Lower lobe of right lung (tissue), 2 donors: ENCODE data around the gene ADGRV1. TPM values are rescaled to one million over a fixed set of nuclear protein-coding genes. Genes with fewer than 3 reads are reported as not detected.

Experiments used
- ATAC-seq, 2 donors: fragments of 200-7000 bp; cut with Tn5 transposase; one replicate each; pipeline ENCODE4 v1.9.1; 2020 to 2022; ENCODE audit warnings: mild to moderate bottlenecking in 2 of 2, moderate library complexity in 2 of 2
- DNase-seq: peaks from one replicate; pipeline ENCODE4 v3.0.0-alpha.2; 2020
- H3K27ac ChIP-seq: fragments of 200-600 bp; one replicate; pipeline ENCODE4 v1.8.0; 2022
- H3K27me3 ChIP-seq: fragments of 200-600 bp; one replicate; pipeline ENCODE4 v1.8.0; 2022; ENCODE audit warnings: low read depth
- H3K36me3 ChIP-seq: fragments of 200-600 bp; one replicate; pipeline ENCODE4 v1.8.0; 2022; ENCODE audit warnings: mild to moderate bottlenecking
- H3K4me1 ChIP-seq: fragments of 200-600 bp; one replicate; pipeline ENCODE4 v1.8.0; 2022
- H3K4me3 ChIP-seq: fragments of 200-600 bp; one replicate; pipeline ENCODE4 v1.8.0; 2022; ENCODE audit warnings: mild to moderate bottlenecking
- H3K9me3 ChIP-seq: fragments of 200-600 bp; one replicate; pipeline ENCODE4 v1.8.0; 2022
- intact Hi-C: fragments of 100-400 bp; cut with DNase I; formaldehyde crosslinking; loops from one replicate; pipeline ENCODE4 v1.11.0; 2022
- total RNA-seq: library from RNA; stranded (reverse); fragmentation: NEBNext Ultra II Directional; extraction: Animal tissue kit (Norgen Biotek cat#: 25700); gene quantifications from one replicate; pipeline ENCODE4 v1.2.1, GENCODE V29; 2021
- TF ChIP-seq, protein P1 (sequence below): fragments of 200-600 bp; IDR thresholded peaks from one replicate; pipeline ENCODE4 v1.8.0; 2022; ENCODE audit warnings: antibody characterized with exemption, mild to moderate bottlenecking
- donor health status: DM: no; HTN: yes; CAD: no; lungs with severe emphysema.

Gene ADGRV1
- total RNA-seq, 1 donor from 2014 or later, result 49.7 TPM

DNA sequence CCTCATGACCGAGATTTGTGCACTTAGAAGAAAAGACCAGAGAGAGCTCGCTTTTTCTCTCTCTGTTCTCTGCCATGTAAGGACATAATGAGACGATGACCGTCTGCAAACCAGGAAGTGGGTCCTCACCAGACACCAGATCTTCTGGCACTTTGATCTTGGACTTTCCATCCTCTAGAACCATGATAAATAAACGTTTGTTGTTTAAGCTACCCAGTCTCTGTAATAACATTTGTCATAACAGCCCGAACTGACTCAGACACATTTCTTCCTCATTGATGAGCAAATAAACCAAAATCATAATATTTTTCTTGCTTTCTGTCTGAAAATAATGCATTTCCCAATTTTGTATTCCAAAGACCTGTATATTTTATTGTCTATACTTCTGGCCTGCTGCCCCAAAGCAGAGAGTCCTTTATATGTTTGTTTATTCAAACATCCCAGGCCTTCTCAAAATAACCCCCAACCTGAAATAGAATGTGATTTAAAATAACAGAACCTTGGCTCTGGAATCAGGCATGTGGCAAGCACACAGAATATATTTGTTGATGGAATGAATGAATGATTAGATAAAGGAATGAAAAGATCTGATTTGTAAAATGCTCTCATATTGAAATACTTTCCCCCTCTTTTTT is 396.5 kb downstream of the ADGRV1 start:
- intact Hi-C loops, result no loop called here
- Histone ChIP-seq H3K27ac (no peak overlapping the region), H3K27me3 (no peaks in the 10 kb centered on the region), H3K4me3 (no peak overlapping the region), H3K4me1 (peaks cover 7% of the 10 kb centered on the region), H3K36me3 (no peaks in the 10 kb centered on the region), H3K9me3 (no peaks in the 10 kb centered on the region)
- TF ChIP-seq, protein P1, sequence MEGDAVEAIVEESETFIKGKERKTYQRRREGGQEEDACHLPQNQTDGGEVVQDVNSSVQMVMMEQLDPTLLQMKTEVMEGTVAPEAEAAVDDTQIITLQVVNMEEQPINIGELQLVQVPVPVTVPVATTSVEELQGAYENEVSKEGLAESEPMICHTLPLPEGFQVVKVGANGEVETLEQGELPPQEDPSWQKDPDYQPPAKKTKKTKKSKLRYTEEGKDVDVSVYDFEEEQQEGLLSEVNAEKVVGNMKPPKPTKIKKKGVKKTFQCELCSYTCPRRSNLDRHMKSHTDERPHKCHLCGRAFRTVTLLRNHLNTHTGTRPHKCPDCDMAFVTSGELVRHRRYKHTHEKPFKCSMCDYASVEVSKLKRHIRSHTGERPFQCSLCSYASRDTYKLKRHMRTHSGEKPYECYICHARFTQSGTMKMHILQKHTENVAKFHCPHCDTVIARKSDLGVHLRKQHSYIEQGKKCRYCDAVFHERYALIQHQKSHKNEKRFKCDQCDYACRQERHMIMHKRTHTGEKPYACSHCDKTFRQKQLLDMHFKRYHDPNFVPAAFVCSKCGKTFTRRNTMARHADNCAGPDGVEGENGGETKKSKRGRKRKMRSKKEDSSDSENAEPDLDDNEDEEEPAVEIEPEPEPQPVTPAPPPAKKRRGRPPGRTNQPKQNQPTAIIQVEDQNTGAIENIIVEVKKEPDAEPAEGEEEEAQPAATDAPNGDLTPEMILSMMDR, result no peak
- ATAC-seq (no peak), DNase-seq (no peak)

DNA sequence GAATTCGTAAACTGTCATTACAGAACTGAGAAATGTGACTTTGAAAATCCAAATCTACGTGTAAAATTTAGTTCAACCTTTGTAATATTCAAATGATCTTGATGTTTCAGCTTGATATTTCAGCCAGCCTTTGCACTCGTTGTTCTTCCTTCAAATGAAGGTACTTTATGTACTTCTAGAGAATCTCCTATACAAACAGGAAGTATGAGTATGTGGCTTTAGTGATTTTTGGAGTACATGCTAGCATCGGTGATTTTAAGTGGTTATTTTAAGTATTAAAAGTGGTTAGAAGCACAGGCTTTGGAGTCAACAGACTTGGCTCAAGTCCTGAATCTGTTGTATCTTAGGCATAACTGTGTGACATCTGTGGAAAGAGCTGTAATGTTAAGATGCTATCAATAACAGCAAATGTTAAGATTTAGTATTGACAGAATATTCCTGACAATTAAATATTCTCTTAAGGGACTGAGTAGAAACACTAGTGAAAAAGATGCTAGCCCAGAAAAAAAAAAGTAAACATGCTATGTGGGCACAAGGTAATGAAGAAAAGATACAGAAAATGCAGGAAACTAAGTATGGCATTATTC is 398.0 kb downstream of the ADGRV1 start:
- H3K4me1 ChIP-seq, result peaks cover 7% of the 10 kb centered on the region
- no peaks in the 10 kb centered on the region for H3K27me3 ChIP-seq
- TF ChIP-seq, protein P1, result no peak
- no peaks in the 10 kb centered on the region for H3K9me3 ChIP-seq
- intact Hi-C loops, result no loop called here
- ATAC-seq, result peak in 1 of 2 donors; percentile 33
- H3K4me3 ChIP-seq, result no peak overlapping the region
- no peak for DNase-seq
- no peaks in the 10 kb centered on the region for H3K36me3 ChIP-seq
- H3K27ac ChIP-seq, result no peak overlapping the region

DNA sequence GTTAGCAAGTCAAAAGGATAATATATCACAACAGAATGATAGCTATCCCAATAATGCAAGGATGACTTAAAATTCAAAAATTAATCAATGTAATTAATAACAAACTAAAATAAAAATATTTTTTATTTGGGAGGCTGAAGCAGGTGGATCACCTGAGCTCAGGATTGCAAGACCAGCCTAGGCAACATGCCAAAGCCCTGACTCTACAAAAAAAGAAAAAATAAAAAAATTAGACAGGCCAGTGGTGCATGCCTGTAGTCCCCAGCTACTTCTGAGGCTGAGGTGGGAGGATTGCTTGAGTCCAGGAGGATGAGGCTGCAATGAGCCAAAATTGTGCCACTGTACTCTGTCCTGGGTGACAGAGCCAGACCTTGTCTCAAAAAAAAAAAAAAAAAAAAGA is 399.3 kb downstream of the ADGRV1 start:
- H3K9me3 ChIP-seq, result no peaks in the 10 kb centered on the region
- H3K36me3 ChIP-seq, result no peaks in the 10 kb centered on the region
- H3K27me3 ChIP-seq, result no peaks in the 10 kb centered on the region
- no peak overlapping the region for H3K27ac ChIP-seq
- ATAC-seq, result no peak
- H3K4me3 ChIP-seq, result no peak overlapping the region
- H3K4me1 ChIP-seq, result peaks cover 7% of the 10 kb centered on the region
- intact Hi-C loops, result no loop called here
- DNase-seq, result no peak
- TF ChIP-seq, protein P1, result no peak

DNA sequence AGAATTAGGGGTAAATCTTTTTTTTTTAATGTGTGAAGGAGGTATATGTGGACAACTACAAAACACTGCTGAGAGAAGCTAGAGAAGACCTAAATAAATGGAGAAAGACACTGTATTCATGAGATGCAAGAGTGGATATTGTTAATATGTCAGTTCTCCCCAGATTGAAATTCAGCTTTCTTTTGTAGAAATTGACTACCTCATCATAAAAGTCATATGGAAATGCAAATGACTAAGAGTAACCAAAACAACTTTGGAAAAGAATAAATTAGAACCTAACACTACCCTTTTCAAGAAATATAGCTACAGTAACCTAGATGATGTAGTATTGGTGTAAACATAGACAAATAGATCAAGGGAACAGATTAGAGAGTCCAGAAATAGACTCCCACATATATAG is 400.7 kb downstream of the ADGRV1 start:
- no peak overlapping the region for H3K27ac ChIP-seq
- H3K4me1 ChIP-seq, result peaks cover 7% of the 10 kb centered on the region
- H3K27me3 ChIP-seq, result no peaks in the 10 kb centered on the region
- TF ChIP-seq, protein P1, result no peak
- ATAC-seq, result no peak
- H3K9me3 ChIP-seq, result no peaks in the 10 kb centered on the region
- intact Hi-C loops, result no loop called here
- DNase-seq, result no peak
- H3K36me3 ChIP-seq, result no peaks in the 10 kb centered on the region
- no peak overlapping the region for H3K4me3 ChIP-seq

DNA sequence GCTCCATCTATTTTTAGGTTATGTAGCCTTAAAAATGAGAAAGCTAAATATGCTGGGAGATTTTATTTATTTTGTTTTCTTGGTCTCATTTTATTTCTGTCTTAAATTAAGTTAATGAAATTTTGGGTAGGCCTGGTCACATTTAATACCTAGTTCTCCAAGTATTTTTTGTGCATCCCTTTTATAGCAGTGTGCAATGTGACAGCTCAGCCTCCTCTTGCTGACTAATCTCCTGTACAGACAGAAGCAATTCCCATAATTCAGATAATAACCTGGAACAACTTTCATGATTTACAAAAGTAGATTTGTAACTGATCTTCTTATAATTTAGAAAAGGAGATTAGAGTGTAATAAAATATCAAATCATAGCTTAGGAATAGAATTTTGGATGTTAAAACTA is 403.9 kb downstream of the ADGRV1 start:
- Histone ChIP-seq H3K36me3 (no peaks in the 10 kb centered on the region), H3K27me3 (no peaks in the 10 kb centered on the region), H3K27ac (no peak overlapping the region), H3K9me3 (no peaks in the 10 kb centered on the region), H3K4me1 (peaks cover 2% of the 10 kb centered on the region), H3K4me3 (no peak overlapping the region)
- TF ChIP-seq, protein P1, result no peak
- DNase-seq (no peak), ATAC-seq (no peak)
- intact Hi-C loops, result no loop called here
